Islet of Langerhans (tissue), 1 donor: ENCODE data around the gene ZNF174.

ENCODE experiments used
- FAIRE-seq: peaks from one replicate; lab custom pipeline; 2011; peaks lifted over from hg19 to GRCh38; lab: Jason Lieb, UNC

Gene ZNF174

DNA sequence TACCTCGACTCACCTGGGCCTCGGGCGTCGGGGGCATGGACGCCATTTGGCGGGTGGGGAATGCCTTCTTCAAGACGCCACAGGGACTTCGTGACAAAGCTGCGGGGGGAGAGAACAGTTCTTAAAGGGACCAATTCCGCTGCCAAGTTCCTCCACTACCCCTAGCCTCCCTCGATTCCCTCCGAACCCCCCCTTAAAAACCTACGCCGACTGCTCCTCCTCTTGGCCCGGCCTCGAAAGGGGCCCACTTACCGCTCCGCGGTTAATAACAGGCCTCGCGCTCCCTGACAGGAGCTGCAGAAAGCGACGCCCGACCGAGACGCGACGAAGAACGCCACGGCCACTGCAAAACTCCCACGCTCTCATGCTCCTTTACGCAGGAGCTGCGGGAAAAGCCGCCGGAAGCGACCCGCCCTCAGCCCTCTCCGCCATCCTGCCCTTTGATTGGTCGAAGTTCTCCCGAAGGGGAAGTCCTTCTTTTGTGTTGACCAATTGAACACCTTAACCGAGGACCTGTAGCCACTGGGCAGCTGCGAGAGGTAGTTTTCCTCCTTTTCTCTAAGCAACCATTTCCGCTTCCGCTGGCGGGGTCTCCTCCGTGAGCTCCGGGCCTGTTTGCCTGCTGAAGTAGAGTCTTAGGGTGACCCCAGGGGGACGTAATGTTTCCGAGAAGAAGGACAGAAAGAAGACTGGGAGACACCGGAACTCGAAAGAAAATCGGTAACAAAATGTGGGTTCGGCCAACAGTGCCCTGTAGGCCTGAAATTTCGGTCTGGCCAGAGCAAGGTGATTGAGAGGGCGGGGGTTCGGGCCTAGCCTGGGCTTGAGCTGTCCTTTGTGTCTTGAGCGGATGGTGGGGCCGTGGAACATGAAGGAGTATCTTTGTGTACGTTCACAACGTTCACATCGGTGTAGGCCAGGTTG, 42.4 kb downstream of the ZNF174 start, which contains the start of the genes NAA60 and ZNF597:
Gene NAA60, plus strand, starts transcription at position 573 of the 924 bp plus-strand sequence. CDS start 32,548 bp downstream, outside the sequence.
Gene ZNF597, minus strand, starts transcription at position 397 of the 924 bp plus-strand sequence. Its CDS starts 351 bp downstream, at position 46.
- FAIRE-seq = no peak

DNA sequence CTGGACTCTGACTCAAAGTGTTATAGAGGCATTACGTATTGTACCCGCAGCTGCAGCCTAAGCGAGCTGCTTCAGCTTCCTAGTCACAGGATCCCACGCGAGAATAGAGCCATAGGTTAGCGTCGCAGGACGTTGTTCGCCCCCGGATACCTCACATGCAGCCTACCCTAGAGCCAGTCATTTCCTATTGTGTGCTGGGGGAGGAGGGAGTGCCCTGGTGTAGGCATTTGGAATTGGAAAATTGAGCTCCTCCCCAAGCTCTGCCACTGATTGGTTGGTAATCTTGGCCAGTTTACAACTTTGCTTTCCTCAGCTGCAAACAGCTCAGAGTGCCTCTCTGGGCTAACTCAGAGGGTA, 43.0 kb downstream of the ZNF174 start:
- FAIRE-seq = no peak

- no peak for FAIRE-seq
Observed at GRCh38 chr16:3454093-3454492, 53.1 kb downstream of the ZNF174 start.

DNA sequence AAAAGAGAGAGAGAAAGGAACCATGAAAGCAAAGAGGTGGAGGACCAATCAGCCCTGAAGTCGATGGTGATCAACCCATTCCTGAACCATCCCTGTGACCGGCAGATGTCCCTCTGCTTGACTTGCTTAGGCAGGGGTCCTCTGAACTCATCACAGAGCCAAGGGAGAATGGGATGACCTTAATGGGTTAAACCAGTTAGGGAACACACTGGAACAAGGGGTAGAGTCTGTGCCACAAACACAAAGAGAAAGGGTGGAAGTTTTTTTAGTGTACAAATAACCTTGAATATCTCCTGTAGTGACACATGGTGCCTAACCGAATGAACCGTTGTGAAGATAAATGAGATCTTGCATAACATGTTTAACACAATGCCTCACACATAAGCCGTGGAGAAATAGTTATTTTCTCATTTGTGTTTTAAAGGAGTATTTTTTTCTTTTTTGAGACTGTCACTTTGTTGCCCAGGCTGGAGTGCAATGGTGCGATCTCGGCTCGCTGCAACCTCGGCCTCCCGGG, 53.7 kb downstream of the ZNF174 start:
- no peak for FAIRE-seq

- no peak for FAIRE-seq
Observed at GRCh38 chr16:3457434-3458252, 56.6 kb downstream of the ZNF174 start.

GRCh38 chr16:3458278-3458851, 57.4 kb downstream of the ZNF174 start:
- no peak for FAIRE-seq

DNA sequence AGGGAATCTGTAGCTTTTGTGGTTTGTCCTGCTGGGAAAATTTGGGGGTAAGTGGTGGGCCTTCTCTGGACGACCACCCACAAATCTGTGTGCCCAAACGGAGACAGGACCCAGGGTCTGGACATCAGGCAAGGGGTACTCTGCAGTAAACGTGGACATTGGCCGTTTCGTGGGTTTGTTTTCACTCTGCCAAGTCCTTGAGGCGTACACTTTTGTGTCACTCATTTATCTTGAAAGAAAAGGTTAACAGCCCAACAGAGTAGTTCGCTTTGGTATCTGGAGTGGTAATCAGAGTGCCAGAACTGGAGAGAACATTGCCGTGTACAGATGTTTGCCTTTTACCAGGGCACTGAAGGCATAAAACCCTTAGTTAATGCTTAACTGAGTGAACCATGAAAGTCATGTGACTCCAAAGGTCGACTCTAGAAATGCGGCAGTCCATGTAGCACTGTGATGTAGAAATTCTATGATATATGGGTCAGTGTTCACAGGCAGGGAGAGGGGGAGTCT, 57.9 kb downstream of the ZNF174 start:
- peak; percentile 92 for FAIRE-seq
